A673 (cell line): ENCODE data around the gene COL20A1.

Source experiments
- EZH2 ChIP-seq: fragments of 200-600 bp; sonication (generic); IDR thresholded peaks from 2 replicates; pipeline ENCODE4 v1.6.1; 2017; ENCODE audit warnings: borderline replicate concordance, low read depth, mild to moderate bottlenecking, mixed read lengths, antibody characterized with exemption, low read length; ENCODE audit not compliant: poor library complexity, severe bottlenecking
- TF ChIP-seq, protein P1 (sequence below): fragments of 300-800, 200-600 bp; sonication (generic); conservative IDR thresholded peaks from 2 replicates; pipeline ENCODE4 v1.5.1; 2017; ENCODE audit warnings: low read depth, mild to moderate bottlenecking, antibody characterized with exemption, low read length, moderate library complexity, mixed read lengths

DNA sequence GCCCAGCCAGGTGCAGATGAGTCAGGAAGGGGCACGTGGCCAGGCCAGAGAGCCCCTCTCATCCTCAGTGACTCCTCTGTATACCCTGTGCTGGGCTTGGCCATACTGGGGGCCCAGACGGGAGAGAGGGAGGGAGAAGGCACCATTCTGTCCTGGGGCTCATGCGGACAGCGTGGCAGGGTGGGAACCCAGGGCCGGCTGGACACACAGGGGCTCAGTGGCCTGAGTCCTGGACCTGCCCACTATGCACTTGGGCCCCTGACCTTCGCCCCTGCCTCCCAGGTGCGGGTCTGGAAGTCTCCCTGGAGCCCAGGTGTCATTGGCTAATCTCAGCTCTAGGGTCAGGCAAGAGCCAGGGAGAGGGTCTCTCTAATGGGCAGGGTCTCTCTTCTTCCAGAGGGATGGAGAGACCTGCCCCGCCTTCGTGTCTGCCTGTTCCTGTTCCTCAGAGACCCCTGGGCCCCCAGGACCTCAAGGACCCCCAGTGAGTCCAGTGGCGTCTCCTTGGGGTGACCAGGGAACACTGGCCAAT is 27.7 kb downstream of the COL20A1 start:
- TF ChIP-seq, protein P1, sequence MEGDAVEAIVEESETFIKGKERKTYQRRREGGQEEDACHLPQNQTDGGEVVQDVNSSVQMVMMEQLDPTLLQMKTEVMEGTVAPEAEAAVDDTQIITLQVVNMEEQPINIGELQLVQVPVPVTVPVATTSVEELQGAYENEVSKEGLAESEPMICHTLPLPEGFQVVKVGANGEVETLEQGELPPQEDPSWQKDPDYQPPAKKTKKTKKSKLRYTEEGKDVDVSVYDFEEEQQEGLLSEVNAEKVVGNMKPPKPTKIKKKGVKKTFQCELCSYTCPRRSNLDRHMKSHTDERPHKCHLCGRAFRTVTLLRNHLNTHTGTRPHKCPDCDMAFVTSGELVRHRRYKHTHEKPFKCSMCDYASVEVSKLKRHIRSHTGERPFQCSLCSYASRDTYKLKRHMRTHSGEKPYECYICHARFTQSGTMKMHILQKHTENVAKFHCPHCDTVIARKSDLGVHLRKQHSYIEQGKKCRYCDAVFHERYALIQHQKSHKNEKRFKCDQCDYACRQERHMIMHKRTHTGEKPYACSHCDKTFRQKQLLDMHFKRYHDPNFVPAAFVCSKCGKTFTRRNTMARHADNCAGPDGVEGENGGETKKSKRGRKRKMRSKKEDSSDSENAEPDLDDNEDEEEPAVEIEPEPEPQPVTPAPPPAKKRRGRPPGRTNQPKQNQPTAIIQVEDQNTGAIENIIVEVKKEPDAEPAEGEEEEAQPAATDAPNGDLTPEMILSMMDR = no peak
- no peak for TF ChIP-seq EZH2
